Neural progenitor cell (in vitro differentiated cells): ENCODE results near the gene NRG3. TPM values are rescaled to one million over a fixed set of nuclear protein-coding genes. Genes with fewer than 3 reads are reported as not detected.

ENCODE experiments used
- DNase-seq: peaks from one replicate; pipeline ENCODE4 v3.0.0-alpha.2; 2016; ENCODE audit warnings: low spot score
- H2AFZ ChIP-seq: fragments of 200-600 bp; sonication (generic); replicated peaks from 2 replicates; pipeline ENCODE4 v1.6.1; 2016; ENCODE audit warnings: antibody characterized with exemption
- H3F3A ChIP-seq: fragments of 200-600 bp; sonication (generic); 2 replicates; pipeline ENCODE4 v1.6.1; 2016; ENCODE audit warnings: antibody characterized with exemption, low read depth
- H3K27ac ChIP-seq: fragments of 200-600 bp; sonication (generic); 2 replicates; pipeline ENCODE4 v1.5.1; 2016; ENCODE audit warnings: mild to moderate bottlenecking
- H3K27me3 ChIP-seq: fragments of 200-600 bp; sonication (generic); 2 replicates; pipeline ENCODE4 v1.6.1; 2016; ENCODE audit warnings: mild to moderate bottlenecking, moderate library complexity
- H3K36me3 ChIP-seq: fragments of 200-600 bp; sonication (generic); 2 replicates; pipeline ENCODE4 v1.5.1; 2016
- H3K4me1 ChIP-seq: fragments of 200-600 bp; sonication (generic); 2 replicates; pipeline ENCODE4 v1.6.1; 2016; ENCODE audit warnings: mixed run types
- H3K4me2 ChIP-seq: fragments of 200-600 bp; sonication (generic); 2 replicates; pipeline ENCODE4 v1.6.1; 2016
- H3K4me3 ChIP-seq: fragments of 200-600 bp; sonication (generic); 2 replicates; pipeline ENCODE4 v1.5.1; 2016
- H3K79me2 ChIP-seq: fragments of 200-600 bp; sonication (generic); 2 replicates; pipeline ENCODE4 v1.6.1; 2016; ENCODE audit warnings: low read depth
- H3K9ac ChIP-seq: fragments of 200-600 bp; sonication (generic); 2 replicates; pipeline ENCODE4 v1.6.1; 2016
- H3K9me3 ChIP-seq: fragments of 200-600 bp; sonication (generic); 2 replicates; pipeline ENCODE4 v1.5.1; 2016; ENCODE audit warnings: low read depth
- H4K20me1 ChIP-seq: fragments of 200-600 bp; sonication (generic); 2 replicates; pipeline ENCODE4 v1.6.1; 2016; ENCODE audit warnings: low read depth
- H3K27ac Mint-ChIP-seq: 3 replicates; pipeline ENCODE4 v1.8.0; 2021; ENCODE audit warnings: mixed read lengths
- H3K27me3 Mint-ChIP-seq: 2 replicates; pipeline ENCODE4 v1.8.0; 2022; ENCODE audit warnings: low read depth, mild to moderate bottlenecking, inconsistent platforms, moderate library complexity, mixed read lengths; ENCODE audit not compliant: insufficient read depth
- H3K36me3 Mint-ChIP-seq: 3 replicates; pipeline ENCODE4 v1.8.0; 2021; ENCODE audit warnings: mixed read lengths
- H3K4me1 Mint-ChIP-seq: 3 replicates; pipeline ENCODE4 v1.8.0; 2021; ENCODE audit warnings: mixed read lengths
- H3K4me3 Mint-ChIP-seq: 3 replicates; pipeline ENCODE4 v1.8.0; 2021; ENCODE audit warnings: mild to moderate bottlenecking, moderate library complexity, mixed read lengths
- H3K9me3 Mint-ChIP-seq: 3 replicates; pipeline ENCODE4 v1.8.0; 2020; ENCODE audit warnings: mixed read lengths
- CTCF ChIP-seq: fragments of 200-600 bp; sonication (generic); IDR thresholded peaks from 2 replicates; pipeline ENCODE4 v1.5.1; 2017; ENCODE audit warnings: antibody characterized with exemption, mild to moderate bottlenecking
- EZH2 ChIP-seq: fragments of 200-600 bp; sonication (generic); IDR thresholded peaks from 2 replicates; pipeline ENCODE4 v1.6.1; 2017; ENCODE audit warnings: antibody characterized with exemption, mild to moderate bottlenecking, moderate library complexity
- EZH2phosphoT487 ChIP-seq: fragments of 200-600 bp; sonication (generic); IDR thresholded peaks from 2 replicates; pipeline ENCODE4 v1.6.1; 2017; ENCODE audit warnings: antibody characterized with exemption
- total RNA-seq: library from RNA; depleted of rRNA; stranded (reverse); fragments of >200 nt; gene quantifications from 2 replicates; pipeline ENCODE4 v1.2.3, GENCODE V29; 2015; ENCODE audit warnings: low replicate concordance

NRG3 gene
- total RNA-seq, 1 donor from 2014 or later = 1.9 TPM

DNA sequence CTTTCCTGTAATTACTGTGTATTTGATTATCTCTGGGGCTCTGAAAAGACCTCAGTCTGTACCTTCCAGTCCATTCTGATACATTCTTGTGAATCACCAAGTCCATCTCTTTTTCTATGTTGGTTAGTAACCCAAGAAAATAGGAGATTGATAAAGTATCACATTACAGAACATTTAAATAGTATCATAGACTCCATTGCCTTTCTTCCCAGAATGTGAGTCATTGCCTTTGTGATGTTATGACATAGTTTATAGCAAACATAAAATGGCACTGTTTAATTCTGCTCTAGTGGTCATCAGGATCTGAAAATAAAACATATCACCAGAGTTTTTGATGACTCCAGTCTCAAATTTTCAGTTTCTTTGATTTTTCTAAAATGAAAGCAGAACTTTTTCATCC is 78.4 kb downstream of the NRG3 start:
- Histone ChIP-seq H3F3A (no peaks in the 10 kb centered on the region), H3K9ac (no peak overlapping the region), H3K27ac (no peak overlapping the region), H3K4me1 (no peaks in the 10 kb centered on the region), H3K36me3 (no peaks in the 10 kb centered on the region), H3K79me2 (no peaks in the 10 kb centered on the region), H3K4me2 (no peak overlapping the region), H3K4me3 (no peak overlapping the region), H3K27me3 (no peaks in the 10 kb centered on the region), H2AFZ (no peak overlapping the region), H4K20me1 (no peaks in the 10 kb centered on the region), H3K9me3 (no peaks in the 10 kb centered on the region)
- TF ChIP-seq EZH2 = no peak
- no peak for TF ChIP-seq CTCF
- TF ChIP-seq EZH2phosphoT487 = no peak
- Mint-ChIP-seq H3K36me3 (no peaks in the 10 kb centered on the region), H3K9me3 (no peaks in the 10 kb centered on the region), H3K4me3 (no peak overlapping the region), H3K27ac (no peak overlapping the region), H3K4me1 (no peaks in the 10 kb centered on the region), H3K27me3 (no peaks in the 10 kb centered on the region)
- no peak for DNase-seq

DNA sequence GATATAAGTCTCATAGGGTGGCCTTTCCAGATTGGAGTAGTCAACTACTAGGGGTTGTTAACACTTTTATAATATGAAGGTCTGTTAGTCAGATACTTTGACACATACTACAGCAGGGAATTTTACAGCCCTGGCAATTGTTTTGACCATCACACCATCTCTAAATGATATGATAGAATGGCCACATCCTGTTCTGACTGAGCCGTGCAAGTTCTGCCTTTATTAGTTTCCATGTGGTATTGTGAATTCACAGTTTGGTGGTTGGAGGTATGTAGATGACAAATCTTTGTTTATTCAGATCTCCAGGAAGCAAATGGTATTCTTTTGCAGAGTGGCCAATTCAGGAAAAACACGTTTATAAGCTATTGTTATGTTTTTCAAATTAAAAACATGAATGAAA is 83.0 kb downstream of the NRG3 start:
- no peak overlapping the region for H3K9ac ChIP-seq
- no peak for DNase-seq
- H3K36me3 Mint-ChIP-seq = no peaks in the 10 kb centered on the region

GRCh38 chr10:81959016-81959415 is 84.0 kb downstream of the NRG3 start:
- Mint-ChIP-seq H3K4me3 (no peak overlapping the region), H3K9me3 (no peaks in the 10 kb centered on the region), H3K27ac (no peak overlapping the region), H3K27me3 (no peaks in the 10 kb centered on the region), H3K4me1 (no peaks in the 10 kb centered on the region), H3K36me3 (no peaks in the 10 kb centered on the region)
- H3K9ac ChIP-seq = no peak overlapping the region
- no peaks in the 10 kb centered on the region for H3K36me3 ChIP-seq
- no peaks in the 10 kb centered on the region for H4K20me1 ChIP-seq
- no peaks in the 10 kb centered on the region for H3K79me2 ChIP-seq
- H3K9me3 ChIP-seq = no peaks in the 10 kb centered on the region
- no peaks in the 10 kb centered on the region for H3K27me3 ChIP-seq
- DNase-seq = no peak
- H3K4me1 ChIP-seq = no peaks in the 10 kb centered on the region
- H3K4me2 ChIP-seq = no peak overlapping the region
- H3K27ac ChIP-seq = no peak overlapping the region
- H3F3A ChIP-seq = no peaks in the 10 kb centered on the region
- H3K4me3 ChIP-seq = no peak overlapping the region
- no peak for TF ChIP-seq EZH2
- no peak for TF ChIP-seq EZH2phosphoT487
- no peak for TF ChIP-seq CTCF
- H2AFZ ChIP-seq = no peak overlapping the region

More for the DNA sequence above, 83.0 kb downstream of the NRG3 start:
- H3K9me3 Mint-ChIP-seq = no peaks in the 10 kb centered on the region
- no peaks in the 10 kb centered on the region for H3K27me3 Mint-ChIP-seq
- H3K79me2 ChIP-seq = no peaks in the 10 kb centered on the region
- H3K4me3 ChIP-seq = no peak overlapping the region
- no peaks in the 10 kb centered on the region for H3K9me3 ChIP-seq
- H3K27me3 ChIP-seq = no peaks in the 10 kb centered on the region
- no peaks in the 10 kb centered on the region for H3F3A ChIP-seq
- H3K27ac ChIP-seq = no peak overlapping the region
- no peaks in the 10 kb centered on the region for H3K4me1 Mint-ChIP-seq
- H4K20me1 ChIP-seq = no peaks in the 10 kb centered on the region
- H3K36me3 ChIP-seq = no peaks in the 10 kb centered on the region
- no peak overlapping the region for H3K4me2 ChIP-seq
- TF ChIP-seq EZH2 (no peak), EZH2phosphoT487 (no peak), CTCF (no peak)
- H3K4me3 Mint-ChIP-seq = no peak overlapping the region
- no peak overlapping the region for H2AFZ ChIP-seq
- H3K27ac Mint-ChIP-seq = no peak overlapping the region
- H3K4me1 ChIP-seq = no peaks in the 10 kb centered on the region
